Measurements from ENCODE around the gene RAB30.

Gene RAB30

DNA sequence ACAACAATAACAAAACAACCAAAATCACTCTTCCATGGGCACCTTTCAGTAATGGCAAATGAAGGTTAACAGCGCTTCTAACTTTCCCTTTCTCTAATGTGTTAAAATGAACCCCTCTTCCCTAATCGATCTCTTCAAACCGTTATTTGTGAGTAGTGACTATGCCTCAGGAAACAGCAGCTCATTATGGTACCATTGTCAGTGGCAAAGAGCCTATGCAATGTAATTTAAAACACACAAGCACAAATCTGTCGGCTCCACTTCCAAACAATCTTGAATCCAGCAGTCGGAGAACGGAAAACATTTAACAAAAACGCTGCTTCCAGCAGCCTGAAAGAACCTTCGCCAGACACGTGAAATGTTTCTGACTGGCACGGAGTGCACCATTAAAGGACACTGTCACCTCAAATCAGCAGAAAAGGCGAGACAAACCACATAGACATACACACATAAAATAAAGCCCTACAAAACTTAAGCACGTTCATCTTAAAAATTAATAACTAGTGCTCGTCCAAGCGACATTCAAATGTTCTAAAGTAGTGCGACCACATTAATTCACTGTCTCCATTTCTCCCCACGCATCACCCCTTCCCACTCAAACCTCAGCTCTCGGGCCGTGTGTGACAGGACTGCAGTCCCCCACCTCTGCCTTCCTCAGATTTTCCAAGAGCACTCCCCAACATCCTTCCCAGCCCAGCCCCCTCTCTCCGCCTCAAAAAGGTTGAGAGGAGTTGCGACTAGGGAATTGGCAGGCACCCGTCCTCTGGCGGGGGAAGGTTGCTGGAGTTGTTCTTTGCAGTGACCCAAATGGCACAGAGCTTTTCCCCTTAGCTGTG lies 748 bp downstream of the RAB30 start:
- DNase-seq (ENCODE audit: low read depth) = no peak

DNA sequence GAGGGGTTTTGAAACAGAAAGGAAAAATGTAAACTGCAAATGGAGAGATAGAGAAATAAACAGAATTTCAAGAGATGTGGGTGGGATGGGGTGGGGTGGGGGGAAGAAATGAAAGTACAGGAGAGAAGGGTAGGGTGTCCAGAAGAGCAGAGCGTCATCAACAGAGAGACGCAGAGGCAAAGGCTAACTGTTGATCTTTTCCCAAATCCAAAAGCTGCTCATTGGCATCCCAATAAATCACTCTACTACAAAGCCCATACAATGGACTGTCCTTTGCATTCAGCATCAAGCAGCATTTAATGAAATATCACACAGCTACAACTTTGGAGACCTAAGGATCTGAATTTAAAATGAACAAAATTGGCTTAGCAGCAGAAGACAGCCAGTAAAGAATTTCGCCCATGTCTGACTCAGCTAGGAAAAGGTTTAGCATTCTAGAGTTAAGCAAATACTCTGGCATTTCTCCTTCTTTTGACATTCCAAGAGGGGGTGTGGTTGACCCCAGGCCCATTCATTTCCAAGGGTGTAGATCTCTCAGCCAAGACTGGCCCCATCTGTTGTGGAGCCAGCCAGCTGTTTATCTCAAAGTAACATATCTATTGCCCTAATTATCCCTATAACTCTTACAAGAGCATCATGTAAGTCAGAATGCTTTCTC lies 1.5 kb downstream of the RAB30 start:
- DNase-seq (ENCODE audit: low read depth) = no peak

DNA sequence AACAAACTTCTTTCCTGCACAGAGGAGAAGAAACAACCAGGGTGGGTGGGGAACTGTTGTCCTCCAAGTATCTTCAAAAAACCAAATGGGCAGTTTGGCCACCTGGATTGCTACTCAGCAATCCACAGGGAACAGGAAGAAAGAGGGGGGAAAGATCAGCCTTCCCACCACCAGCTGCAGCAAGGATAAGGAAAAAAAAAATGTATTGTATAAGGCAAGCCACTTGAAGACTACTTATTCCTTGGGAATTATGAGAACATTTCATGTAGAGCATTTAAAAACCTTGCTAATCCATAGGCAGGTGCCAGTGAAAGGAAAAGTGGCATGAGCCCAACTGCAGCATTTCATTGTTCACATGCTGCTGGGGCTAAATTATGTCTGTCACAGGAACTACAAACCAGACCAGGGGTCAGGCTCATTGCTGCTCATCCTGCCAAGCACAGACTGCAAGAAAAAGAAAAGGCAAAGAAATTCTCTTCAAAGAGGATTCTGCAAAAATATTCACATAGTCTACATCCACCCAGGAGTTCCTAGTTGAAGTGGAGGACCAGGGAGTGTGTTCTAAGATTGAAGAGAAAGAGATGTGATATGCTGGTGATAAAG lies 2.2 kb downstream of the RAB30 start:
- DNase-seq (ENCODE audit: low read depth) = no peak

DNA sequence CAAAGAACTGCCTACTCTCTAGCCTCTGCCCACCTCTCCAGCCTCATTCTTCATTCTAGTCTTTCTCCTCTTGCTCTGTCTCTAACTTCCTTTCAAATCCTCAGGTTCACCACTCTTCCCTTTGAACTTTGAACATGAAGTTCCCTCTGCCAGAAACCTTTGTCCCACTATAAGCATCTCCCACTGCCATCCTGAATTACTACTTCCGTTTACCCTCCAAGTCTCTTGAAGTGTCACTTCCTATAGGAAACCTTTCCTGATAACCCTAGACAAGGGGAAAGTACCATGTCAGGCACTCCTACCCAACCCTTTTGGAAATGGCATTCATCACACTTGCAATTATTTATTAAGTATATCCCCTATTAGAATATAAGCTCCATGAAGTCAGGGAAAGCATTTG lies 3.1 kb downstream of the RAB30 start:
- no peak for DNase-seq (ENCODE audit: low read depth)

DNA sequence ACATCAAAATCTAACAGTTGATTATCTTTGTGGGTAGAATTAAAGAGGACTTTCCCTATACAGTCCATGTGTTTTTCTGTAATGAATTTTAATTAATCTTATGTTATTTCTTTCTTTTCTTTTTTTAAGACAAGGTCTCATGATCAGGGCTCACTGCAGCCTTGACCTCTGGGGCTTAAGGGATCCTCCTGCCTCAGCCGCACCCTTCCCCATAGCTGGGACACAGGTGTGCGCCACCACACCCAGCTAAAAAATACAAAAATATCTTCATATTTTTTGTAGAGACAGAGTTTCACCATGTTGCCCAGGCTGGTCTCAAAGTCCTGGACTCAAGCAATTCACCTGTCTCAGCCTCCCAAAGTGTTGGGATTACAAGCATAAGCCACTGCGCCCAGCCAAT lies 7.7 kb downstream of the RAB30 start:
- DNase-seq (ENCODE audit: low read depth) = no peak

DNA sequence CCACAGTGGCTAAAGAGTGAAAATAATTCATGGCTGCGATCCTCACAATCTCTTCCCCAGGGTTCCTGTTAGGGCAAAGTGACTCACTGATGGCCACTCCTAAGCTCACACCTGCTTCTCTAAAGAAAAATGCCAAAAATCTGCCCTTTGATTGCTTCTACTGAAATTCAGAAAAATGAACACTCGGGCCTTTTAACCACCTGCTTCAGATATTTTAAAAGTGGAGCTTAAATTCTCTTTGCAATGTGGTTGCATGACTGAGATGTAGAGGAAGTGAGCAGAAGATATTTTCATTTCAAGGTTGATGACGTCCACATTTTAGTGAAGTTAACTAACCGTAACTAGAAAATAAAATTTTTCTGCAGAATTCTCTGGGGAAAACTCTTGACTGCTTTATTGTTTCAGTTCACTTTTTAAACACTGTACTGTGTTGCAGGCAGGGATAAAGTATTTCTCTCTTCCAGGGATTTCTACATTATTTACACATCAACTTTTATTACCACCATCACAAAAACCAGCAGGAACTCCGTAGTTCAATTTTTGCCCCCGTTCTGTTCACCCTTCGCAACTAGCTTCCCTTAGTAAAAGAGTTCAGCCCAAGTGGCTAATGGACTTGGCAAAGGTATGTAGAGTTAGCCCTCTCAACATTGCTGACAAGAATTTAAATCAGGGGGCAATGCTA lies 8.5 kb downstream of the RAB30 start:
- no peak for DNase-seq (ENCODE audit: low read depth)

DNA sequence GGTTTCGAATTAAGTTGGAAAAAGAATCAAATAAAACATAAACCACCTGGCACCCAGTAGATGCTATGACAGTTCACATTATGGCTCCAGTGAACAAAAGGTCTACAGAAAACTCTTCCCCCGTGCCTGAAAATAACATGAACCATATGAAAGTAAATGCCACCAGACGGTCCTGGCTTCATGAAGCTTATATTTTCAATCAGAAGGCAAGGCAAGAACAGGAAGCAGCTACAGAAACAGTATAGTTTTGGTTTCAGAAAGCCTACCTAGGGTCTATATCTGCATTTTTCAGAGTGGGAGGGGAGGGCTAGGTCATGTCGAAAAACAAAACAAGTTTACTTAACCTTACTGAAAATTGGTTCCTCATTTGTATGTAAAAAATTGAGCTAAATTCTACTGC lies 9.8 kb downstream of the RAB30 start:
- no peak for DNase-seq (ENCODE audit: low read depth)

DNA sequence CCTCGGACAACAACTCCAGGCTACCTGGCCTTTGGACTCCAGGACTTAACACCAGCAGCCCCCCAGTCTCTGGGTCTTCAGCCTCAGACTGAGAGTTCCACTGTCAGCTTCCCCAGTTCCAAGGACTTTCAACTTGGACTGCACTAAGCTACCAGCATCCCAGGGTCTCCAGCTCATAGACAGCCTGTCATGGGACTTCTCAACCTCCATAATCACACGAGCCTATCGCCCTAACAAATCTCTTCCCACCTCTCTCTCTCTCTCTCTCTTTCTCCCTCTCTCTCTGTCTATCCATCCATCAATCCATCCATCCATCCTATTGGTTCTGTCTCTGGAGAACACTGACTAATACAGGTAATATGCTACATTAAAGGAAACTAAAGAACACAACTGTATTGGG lies 10.7 kb downstream of the RAB30 start:
- DNase-seq (ENCODE audit: low read depth) = no peak

DNA sequence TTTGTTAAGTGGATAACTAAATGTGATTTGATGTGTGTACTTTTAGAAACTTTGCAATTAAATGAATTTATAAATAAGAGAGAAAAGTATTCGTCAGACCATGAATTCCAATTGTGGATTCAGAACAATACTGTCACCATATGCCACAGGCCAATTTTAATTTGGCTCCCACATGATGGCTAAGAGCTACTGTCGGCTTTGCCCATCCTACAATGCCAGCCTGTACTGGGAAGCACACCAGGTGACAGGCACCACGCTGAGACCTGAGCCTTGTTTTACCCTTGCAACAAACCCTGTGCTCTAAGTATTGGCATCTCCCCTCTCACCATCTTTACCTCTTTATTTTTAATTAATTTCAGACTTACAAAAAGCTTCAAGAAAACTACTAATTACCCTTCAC lies 14.0 kb downstream of the RAB30 start:
- no peak for DNase-seq (ENCODE audit: low read depth)

DNA sequence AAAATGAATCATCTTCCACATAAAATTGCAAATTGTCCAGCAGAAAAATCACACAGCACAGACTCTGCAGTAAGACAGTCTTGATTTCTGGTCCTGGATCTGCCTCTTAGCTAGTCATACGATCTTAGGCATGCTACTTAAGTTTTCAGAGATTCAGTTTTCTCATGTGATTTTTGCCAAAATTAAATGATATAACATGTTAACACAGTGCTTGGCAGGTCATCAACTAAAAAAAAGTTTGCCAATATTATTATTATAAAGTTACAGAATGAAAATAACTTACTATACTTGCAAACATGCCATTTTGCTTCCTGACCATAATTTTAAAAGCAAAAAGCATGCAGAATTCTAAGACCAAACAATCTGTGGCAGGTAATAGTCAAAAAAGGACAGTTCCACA lies 15.1 kb downstream of the RAB30 start:
- DNase-seq (ENCODE audit: low read depth) = no peak

DNA sequence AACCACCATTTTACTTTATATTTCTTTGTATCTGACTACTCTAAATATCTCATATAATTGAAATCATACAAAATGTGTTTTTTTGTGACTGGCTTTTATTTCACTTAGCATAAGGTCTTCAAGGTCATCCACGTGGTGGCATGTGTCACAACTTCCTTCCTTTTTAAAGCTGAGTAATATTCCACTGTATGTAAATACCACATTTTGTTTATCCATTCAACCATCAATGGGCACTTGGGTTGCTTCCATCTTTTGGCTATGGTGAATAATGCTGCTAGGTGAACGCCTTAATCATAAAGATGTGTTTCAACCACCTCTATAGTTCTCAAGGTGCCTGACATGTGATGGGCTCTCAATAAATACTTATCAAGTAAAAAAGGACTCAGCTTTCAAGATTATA lies 15.5 kb downstream of the RAB30 start:
- no peak for DNase-seq (ENCODE audit: low read depth)

DNA sequence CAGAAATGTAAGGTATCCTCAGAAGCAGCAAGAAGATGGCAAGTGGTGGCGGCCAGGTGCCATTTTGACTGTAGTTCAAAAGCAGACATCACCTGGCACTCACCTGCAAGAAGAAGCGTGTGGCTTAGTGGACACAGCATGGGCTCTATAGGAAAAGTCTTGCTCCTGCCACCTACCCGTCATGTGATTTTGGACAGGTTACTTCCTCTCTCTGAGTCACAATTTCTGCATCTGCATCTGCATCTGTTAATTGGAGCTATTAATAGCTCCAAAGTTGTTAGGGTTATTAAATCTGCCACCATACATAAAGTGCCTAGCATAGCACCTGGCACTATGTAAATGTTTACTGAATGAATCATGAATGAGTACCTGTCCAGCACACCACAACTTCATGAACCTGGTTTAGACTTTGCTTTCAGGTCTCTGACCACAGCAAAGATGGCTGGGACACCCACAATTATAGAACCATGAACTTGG lies 16.8 kb downstream of the RAB30 start:
- no peak for DNase-seq (ENCODE audit: low read depth)

DNA sequence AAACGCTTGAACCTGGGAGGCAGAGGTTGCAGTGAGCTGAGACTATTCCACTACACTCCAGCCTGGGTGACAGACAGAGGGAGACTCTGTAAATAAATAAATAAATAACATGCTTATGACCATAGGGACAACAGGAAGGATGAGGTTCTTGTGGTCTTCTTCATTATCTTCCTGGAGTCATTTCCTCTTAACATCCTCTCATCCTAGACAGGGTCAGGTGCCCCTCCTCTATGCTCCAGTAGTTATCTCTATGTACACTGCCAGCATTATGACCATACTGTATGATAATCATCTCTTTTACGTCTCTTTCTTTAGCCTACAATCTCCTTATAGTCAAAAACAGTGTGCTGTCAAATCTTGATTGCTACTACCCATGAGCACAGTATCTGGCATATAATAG lies 17.7 kb downstream of the RAB30 start:
- DNase-seq (ENCODE audit: low read depth) = no peak

DNA sequence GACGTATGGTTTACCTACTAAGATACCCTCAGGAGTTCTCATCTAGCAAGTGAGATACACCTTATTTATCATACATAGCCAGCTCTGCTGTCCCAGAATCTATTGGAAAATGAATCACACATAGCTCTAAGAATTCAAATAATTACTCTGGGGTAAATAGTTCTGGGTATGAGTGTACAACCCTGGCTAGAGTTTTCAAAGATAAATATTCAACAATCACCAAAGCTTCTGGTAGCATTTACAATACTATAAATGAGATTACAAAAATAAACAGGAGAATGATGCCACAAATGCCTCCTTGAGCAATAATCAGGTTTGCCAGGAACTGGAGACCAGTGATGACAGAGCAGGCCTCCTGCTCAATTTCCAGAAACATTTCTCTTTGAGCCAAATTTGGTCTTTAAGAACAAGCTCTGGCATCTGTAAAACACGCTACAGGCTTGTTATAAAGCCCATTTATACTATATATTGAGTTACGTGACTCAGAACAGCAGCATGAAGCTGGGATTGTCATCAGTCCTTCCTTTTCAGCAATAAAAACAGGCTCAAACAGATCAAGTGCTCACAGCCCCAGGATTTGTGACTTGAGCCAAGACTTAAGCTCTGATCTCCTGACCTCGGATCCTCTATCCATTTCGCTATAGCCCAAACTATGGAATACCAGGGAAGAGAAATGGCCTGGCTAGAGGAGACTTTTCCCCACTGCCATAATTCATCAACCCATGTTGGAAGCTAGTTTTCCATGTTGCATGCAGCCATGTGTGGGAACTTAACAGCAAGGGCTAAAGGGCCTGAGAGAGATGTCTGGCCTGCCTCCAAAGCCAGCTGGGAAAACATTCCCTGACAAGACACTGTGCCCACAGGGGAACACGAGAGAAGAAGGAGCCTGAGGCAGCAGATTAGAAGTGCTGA lies 19.7 kb downstream of the RAB30 start:
- DNase-seq (ENCODE audit: low read depth) = no peak

DNA sequence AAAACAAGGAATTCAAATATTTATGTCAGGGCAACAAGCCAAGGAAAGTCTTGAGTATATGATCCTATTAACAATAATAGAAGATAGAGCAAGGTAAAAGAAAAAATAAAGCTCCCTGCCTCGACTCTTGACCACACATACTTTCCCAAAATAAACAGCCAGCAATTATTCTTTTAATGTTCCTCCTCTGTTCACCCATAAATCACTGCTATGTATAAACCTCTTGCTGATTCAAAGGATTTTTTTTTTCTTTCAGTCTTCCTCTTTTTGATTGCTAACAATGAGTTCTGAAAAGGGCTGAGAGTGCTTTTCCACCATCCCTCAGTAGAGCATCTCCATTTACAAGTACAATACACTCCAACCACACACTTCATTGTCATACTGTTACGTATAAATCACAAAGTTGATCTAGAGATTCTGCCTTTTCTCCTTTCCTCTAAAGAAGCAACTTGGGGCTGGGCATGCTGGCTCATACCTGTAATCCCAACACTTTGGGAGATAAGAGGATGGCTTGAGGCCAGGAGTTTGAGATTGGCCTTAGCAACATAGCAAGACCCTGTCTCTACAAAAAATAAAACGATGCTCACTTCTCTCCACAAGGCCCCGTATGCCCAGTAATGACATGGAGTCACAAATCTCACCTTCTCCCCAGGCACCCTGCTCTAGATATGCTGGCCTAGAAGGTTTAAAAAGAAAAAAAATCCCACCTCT lies 24.0 kb downstream of the RAB30 start:
- no peak for DNase-seq (ENCODE audit: low read depth)

DNA sequence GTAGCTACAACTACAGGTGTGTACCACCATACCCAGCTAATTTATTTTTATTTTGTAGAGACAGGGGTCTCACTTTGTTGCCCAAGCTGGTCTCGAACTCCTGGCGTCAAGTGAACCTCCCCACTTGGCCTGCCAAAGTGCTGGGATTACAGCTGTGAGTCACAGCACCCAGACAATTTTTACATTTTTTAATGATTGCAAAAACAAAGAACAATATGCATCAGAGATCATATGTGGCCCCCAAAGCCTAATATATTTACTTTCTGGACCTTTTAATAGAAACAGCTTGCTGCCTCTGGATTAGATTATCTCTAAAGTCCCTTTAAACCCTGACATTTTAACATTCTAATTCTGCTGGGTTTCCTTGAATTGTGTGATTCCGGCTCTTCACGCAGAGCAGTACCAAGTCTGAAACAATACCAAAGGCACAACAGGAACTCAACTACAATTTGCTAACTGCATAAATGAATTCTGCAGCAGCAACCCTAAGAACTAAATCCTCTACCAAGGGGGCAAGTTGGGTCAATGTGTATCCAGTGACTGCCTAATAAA lies 25.0 kb downstream of the RAB30 start:
- no peak for DNase-seq (ENCODE audit: low read depth)

DNA sequence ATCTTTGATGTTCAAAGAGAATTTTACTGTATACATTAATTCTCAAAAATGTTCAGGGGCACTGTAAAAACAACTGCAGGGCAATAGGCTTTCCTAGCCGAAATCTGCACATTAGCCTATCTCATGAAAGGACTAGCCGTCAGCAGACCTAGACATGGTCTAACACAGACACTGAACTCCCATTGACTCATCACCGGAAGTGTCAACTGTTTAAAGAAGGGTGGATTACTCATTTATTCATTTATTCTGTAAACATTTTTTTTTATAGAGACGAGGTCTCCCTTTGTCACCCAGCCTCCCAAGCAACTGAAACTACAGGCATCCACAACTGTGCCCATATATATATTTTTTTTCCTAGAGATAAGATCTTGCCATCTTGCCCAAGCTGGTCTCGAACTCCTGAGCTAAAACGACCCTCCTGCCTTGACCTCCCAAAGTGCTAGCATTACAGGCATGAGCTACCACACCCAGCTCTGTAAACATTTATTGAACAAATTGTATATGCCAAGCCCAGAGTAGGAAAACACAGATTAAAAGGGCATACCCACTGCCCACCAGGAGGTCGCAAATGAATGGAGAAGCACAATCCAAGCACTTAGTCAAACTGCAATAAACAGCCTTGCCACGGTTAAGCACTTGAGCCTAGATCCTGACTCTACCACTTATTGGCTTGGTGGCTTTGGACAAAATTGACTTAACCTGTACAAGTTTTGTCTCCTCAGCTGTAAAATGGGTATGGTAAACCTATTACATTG lies 26.6 kb downstream of the RAB30 start:
- no peak for DNase-seq (ENCODE audit: low read depth)

DNA sequence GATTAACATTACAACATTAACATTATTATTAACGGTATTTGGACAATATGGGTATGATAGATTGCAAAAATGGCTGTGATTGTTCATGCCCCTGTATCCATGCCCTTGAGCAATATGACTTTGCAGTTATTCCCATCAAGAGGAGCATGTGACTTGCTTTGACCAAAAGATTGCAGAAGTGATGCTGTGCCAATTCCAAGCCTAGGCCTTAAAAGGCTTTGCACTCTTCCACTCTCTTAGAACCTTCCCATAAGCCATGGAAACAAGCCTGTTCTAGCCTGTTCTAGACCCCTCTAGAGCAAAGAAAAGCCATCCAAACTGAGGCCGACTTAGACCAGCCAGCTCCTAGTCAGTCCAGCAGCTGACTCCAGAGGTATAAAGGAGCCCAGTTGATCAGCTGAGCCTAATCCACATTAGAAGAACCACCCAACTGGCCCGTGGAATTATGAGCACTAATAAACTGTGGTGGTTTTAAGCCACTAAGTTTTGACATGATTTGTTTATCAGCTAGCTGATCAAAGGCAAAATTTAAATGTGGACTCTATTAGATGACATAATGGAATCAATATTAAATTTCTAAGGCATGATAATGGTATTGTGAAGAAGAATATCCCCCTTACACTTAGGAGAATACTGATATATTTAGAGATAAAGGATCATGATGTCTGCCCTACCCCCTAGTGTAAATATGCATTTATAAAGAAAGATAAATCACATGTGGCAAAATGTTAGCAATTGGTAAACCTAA lies 28.6 kb downstream of the RAB30 start:
- DNase-seq (ENCODE audit: low read depth) = no peak

DNA sequence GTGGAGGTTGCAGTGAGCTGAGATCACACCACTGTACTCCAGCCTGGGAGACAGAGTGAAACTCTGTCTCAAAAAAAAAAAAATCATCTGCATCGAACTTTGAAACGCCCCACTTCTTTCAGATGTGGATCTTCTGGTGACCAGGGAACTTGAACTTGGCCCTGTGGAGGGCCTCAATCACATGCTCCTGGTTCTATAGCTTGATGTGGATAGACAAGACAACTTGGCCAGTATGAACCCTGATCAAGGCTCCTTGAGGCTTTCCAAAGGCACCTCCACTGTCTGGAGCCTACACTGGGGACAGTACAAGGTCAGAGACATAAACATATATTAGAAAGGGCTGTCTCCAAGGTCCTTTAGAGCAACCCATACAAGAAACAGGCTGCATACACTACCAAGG lies 30.6 kb downstream of the RAB30 start:
- no peak for DNase-seq (ENCODE audit: low read depth)
